HG02885 (cell line): ENCODE measurements around the gene FMN2.

Experiments used
- ATAC-seq: cut with Tn5 transposase; IDR thresholded peaks from one replicate; pipeline ENCODE4 v1.9.1; 2021; ENCODE audit warnings: mild to moderate bottlenecking; ENCODE audit not compliant: unreplicated experiment, poor library complexity

Gene FMN2

DNA sequence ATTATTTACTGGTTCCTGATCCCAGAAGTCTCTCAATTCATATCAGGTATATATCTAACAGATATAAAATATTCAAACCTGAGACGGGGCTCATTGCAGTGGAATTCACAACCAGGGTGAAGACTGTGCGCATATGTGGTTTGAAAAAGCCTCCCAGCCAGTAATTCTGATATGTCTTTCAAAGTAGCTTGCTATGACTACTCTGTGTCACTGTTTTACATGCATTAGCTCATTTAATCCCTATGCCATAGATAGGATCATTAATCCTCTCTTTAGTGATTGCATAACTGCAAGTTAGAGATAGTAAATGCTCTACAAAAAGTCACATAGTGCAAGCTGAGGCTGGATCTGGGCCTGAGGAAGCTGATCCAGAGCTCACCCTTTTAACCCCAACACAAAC, 251.4 kb downstream of the FMN2 start:
- ATAC-seq, result no peak

DNA sequence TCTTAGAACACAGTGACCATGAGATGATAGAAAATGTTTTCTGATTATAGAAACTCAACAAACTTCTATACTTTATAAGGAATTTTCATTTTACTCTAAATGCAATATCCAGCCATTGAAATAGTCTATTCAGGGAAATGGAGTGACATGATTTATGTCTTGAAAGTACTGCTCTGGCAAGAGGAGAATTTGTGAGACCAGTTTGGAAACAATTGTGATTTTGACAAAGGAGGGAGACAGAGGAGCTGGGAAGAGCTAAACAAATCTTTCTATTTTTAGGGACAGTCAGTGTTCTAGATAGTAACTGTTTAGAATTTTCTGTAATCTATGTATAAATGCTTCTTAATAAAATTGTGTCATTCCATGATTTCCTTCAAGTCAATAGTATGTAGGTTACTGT, 252.3 kb downstream of the FMN2 start:
- no peak for ATAC-seq

DNA sequence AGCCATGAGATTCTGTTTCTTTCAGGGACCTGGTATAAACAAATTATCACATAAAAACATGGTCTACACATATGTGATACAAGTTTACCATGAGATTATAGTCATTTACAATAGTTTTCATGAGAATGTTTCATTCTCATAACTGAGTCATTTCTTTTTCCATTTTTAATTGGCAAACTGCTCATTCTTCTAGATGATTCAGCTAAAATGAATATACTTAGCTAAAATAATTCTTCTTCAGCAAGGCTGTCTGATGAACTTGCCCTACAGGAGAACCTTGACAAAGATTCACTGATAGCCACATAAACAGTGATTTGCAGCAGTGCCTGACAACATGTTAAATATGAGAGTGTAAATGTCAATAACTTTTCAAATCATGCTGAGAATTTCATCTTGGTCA, 253.2 kb downstream of the FMN2 start:
- no peak for ATAC-seq

DNA sequence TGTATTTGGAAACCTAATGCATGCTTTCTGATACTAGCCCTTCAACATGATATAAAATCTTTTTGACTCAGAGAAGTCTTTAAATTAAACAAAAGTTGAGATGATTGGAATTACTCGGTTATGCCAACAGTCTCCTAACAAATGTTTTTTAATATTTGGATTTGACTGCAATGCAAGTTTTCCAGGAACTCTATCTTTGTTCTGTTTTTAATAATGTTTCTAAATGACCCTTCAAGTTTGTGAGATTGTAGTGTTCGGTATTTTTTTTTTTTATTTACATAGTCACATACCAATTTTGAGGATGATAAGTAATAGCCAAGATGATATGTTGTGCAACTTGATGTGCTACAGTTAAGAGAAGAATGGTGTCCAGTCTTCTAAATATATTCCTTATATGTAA, 258.0 kb downstream of the FMN2 start:
- ATAC-seq, result no peak

DNA sequence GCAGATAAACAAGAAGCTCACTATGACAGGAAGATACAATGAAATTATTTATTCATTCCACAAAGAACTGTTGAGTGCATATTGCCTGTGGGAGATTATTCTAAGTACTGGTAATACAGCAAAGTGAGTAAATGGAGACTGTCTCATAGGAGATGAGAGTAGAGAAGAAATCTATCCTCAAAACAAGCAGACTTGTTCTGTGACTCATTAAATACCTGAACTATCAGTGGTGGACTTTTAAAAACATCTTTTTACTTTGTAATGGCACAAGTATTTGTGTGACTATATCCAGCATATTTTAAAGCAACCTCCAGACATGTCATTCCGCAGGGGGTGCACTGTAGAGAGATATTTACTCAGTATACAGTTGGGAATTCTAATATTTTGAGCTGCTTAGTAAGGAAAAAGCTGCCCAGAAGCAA, 259.2 kb downstream of the FMN2 start:
- ATAC-seq, result no peak

DNA sequence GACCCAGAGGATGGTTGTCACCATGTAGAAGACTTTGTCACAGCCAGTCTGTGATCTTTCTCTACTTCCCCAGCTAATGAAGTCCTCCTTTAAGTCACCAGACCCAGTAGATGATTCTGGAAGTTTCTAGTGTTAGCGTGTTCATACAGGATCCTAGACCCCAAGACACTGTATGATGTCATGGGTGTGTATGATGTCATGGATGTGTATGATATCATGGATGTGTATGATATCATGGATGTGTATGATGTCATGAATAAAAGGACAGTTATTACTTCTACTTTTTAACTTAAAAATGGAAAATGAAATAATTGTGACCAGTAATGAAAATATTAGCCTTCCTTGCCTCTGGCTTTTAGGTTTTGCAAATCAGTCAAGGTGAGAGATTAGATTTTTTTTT, 260.0 kb downstream of the FMN2 start:
- ATAC-seq, result no peak

DNA sequence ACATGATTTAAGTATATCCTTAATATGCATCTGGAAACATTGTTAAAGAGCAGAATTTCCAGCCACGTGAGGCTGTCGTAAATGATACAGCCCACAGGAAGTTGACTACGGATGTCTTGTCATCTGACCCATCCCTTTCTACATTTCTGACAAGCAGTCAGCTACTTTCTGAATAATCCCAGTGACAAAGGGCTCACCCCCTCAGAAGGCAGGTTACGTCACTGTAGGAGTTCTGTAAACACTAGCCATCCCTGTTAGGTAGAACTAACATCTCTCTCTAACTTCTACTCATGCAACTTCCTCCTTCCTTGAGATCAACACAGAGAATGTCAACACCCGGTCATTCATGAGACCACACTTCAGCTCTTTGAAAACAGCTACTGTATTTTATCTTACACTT, 261.1 kb downstream of the FMN2 start:
- no peak for ATAC-seq

DNA sequence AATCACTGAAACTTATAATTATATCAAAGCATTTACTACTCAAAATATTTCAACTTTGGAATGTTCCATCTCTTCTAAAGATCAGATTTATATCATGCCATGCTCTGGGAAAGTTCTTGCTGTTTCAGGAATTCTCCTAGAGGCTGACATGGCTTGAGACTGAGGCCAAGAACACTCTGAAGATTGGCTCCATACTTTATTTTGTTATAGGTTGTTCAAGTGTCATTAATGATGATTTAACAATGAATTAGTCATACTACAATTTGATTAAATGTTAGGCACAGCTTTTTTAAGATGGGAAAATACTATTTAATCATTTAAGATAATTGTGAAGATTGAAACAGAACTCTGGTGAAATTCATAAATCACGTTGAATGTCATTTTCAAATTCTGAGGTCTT, 264.9 kb downstream of the FMN2 start:
- ATAC-seq, result no peak

DNA sequence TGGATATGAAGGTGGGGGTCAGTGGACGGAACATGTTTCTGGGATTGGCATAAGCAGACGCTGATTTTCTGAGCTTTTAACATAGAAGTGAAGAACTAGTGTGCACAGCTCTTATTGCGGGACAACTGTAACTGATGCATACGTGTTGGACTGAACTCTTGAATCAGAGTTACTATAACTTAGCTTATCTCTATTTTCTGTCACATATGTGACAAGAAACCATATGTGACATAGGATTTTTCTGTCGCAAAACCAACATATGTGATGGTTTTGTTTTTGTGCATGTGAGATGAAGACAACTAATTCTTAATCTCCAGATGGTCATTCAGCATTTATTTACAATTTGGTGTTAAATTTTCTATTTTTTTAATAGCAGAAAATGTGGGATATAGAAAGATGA, 270.4 kb downstream of the FMN2 start:
- ATAC-seq, result no peak

DNA sequence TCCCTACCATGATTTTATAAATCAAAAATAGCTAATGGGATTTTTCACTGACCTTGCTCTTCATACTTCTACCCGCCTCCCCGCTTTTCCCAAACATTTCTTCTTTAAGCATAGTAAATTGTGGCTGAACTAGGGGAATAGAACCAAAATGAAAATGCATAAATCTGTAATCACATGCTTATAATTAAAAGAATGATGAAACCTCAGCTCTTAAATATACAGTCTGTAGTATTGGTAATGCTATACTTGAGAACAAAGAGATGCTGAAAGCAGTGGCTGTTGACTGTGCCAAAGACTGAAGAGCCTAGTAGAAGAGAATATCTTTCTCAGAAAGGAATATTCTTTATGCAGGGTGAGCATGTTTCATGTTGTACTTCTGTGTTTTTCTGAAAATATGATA, 271.1 kb downstream of the FMN2 start:
- ATAC-seq, result no peak

DNA sequence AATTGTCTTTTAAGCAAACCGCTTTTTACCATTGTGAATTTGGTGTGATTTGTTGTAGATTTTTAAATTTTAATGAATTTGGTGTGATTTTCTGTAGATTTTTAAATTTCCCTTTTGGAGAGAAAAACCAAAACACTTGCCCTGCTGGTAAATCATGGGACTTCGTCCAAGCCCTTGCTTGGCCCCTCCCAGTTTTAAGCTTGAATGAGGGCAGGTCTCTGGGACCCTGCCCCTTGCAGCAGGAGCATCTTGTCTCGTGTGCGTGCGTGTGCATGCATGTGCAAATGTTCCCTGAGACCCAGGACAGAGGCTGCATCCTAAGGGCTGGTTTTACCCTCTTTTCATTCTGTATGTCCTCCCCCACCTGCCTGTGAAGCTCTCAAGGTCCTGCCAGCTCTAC, 271.6 kb downstream of the FMN2 start:
- no peak for ATAC-seq

DNA sequence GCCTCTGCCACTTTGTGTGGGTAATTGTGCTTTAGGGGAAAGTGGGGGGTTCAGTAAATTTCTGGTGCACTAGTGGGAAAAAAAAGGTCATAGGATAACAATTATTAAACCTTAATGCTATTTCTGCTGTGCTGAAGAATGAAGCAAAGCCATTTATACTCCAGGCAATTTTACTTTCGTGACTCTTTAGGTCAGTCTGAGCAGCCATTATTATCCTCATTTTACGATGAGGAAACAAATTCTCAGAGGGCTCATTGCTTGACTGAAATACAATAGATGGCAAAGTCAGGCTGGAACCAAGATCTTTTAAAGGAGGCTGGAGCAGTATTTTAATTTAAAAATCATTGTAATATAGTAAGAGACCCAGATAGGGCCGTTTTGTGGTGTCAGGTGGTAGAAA, 272.2 kb downstream of the FMN2 start:
- ATAC-seq, result no peak

DNA sequence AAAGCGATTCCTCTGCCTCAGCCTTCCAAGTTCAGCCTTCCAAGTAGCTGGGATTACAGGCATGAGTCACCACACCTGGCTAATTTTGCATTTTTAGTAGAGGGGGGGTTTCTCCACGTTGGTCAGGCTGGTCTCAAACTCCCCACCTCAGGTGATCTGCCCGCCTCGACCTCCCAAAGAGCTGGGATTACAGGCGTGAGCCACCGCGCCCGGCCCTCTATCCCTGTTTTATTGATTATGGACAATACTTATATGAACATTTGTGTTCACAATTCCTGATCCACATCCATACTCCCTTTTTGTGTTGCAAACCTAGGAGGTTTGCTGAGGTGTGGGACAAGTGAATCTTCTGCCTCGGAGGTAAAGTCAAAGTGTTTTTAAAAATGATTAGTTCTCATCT, 275.0 kb downstream of the FMN2 start:
- ATAC-seq, result no peak

DNA sequence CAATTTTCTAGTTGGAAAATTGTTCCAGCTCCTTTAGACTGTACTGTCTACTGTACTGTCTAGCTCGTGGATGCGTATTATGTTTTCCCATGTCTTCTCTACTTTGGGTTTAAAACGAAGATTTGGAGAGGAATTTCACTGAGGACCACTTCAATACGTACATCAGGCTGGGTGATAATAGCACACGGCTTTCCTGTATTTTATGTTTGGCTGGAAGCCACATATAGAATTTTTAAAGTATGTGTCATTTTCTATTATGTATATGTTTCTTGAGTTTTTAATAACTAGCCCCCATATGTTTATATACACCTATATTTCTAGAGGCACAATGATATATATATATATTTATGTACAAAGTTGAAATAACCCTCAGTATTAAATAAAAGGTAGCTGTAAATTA, 293.9 kb downstream of the FMN2 start:
- no peak for ATAC-seq

DNA sequence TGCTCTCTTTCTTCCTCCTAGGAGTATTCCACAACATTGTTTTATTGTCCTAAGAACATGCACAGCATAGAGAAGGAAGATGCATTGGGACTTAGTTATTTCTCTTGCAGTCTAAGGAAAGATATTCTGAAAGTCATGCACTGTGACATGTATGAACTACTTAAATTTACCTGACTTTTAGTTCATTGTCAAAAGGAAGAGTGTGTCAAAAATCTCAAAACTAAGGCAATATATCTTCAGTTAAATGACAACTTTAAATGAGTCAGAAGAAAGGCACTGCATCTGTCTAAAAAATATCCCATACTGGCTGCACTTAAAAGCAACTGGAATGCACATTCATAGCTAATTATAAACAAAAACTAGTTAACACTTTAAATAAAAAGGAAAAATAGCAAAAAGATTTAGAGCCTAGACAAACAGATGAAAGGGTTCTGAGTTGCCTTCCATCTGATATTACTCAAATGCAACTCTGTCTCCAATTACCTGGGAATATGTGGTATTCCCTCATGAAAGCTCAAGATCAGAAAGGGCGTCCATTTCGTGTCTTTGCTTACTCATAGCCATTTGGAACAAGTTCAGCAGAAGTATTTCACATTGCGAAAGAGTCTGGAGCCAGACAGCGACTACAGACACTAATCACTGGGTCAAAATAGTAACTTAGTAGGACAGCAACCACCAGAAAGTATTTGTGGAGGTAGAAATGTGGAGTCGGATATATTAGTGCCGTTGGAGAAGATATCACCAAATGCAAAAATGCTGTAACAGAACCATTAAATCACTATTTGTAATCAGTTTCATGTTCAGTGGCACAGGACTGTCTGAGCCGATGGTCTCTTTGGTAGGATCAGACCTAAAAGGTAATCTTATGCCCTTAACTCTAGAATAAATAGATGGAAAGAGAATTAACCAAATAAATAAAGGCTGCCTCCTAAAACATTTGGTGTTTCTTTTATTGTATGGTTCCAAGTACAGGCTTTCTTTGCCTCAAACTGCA, 294.6 kb downstream of the FMN2 start:
- no peak for ATAC-seq

DNA sequence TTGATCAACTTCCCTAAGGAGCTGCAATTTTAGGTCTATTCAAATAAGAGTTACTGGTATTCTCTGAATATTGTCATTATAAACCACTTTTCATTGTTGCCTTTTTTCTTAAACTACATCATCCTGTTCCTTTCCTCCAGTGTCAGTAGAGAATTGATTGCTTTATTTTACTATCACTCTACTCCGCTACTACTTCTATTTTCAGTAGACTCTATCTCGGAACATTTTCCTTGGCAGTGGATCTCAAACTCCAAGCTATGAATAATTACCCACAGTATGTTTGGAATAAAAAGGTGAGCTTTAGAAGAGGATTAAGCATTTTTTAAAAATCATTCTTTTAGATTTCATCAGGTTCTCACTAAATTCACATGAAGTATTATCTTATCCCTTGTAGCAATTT, 295.4 kb downstream of the FMN2 start:
- no peak for ATAC-seq

DNA sequence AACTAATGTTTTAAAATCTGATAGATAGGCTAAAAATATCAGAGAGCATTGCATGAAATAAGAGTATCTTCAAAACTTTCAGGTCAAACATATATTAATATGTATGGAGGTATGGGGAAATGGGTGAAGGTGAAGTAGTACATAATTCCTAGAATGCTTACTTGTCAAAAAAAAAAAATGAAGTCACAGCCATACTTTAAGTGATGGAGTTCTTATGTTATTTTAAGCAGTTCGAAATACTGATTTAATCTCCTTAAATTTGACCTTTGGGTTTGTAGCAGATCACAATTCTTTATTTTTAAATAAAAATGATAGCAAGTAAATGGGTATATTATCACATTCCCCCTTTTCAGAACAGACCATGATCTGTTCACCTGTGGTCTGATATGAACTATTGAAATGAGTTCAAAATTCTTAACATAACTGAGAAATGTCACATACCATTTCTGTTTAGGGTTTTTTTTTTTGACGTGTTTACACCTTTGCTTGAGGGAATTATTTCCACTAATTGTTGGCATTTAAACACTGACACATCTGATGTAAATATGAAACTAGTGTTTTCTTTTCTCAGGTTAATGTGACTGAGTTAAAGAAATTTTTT, 300.1 kb downstream of the FMN2 start:
- ATAC-seq, result no peak

DNA sequence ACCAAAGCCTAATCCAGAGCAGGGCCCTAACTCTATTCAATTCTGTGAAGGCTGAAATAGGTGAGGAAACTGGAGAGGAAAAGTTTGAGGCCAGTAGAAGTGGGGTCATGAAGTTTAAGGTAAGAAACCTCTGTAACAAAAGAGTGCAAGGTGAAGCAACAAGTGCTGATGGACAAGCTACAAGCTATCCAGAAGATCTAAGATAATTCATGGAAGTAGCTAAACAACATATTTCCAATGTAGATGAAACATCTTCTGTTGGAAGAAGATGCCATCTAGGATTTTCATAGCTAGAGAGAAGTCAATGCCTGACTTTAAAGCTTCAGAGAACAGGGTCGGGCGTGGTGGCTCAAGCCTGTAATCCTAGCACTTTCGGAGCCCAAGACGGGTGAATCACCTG, 302.7 kb downstream of the FMN2 start:
- no peak for ATAC-seq

DNA sequence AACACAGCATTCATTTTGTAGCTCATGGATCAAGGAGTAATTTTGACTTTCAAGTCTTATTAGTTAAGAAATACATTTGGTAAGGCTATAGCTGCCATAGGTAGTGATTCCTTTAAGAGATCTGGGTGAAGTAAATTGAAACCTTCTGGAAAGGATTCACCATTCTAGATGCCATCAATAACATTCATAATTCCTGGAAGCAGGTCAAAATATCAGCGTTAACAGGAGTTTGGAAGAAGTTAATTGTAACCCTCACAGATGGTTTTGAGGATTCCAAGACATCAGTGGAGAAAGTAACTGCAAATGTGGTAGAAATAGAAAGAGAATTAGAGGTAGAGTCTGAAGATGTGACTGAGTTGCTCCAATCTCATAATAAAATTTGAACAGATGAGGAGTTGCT, 303.7 kb downstream of the FMN2 start:
- ATAC-seq, result no peak

DNA sequence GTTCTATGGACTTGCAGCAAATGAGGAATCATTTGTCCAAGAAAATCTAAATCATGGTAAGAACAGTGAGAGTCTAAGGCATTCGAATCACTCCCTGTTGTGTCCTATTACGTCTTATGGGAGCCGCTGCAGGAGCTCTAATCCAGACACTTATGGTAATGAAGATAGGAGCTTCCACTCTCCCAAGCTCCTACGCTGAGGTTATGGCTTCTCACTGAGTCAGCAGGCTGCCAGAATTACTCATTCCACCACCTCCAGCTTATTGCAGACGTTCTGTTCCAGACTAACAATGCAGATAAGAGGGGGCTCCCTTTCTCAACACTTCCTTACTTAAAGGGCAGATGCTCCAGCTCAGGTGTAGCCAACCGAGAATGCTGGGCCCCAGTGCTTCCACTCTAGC, 307.7 kb downstream of the FMN2 start:
- no peak for ATAC-seq

DNA sequence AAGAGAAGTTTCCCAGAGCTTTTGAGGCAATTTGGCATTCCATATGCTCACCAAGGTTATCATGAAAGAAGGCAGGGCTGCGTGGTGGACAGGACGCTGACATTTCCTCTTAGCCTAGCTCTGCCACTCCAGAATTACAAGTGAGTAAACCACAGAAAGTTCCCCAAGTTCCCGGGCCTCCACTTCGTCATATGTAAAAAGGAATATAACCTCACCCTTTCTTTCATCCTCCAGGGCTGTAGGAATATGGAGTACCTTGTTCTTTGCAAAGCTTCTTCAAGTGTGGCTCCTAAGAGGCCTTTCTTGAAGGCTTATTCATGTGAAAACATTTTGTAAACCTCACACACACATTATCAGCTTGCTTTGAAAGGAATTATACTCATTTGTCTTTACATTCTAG, 310.0 kb downstream of the FMN2 start:
- no peak for ATAC-seq

DNA sequence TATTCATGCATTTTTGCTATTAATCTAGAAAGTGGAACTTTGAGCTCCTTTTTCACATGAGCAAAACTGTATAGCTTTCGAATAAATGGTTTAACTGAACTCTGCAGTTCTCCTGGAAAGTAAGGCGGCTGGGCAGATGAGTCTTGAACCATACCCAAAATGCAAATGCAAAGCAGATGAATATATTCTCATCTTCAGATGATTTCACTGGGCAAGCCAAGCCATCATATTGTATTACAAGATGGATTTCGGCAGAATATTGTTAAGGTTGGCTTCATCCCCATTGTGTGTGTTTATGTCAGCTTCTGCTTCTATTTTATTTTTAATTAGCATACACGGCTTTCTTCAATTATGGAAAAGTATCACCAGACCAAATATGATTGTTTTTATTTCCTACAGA, 310.6 kb downstream of the FMN2 start:
- ATAC-seq, result no peak
